ENCODE measurements around the gene ABCC5. TPM values are rescaled to one million over a fixed set of nuclear protein-coding genes. Genes with fewer than 3 reads are reported as not detected.

Gene ABCC5
- 22.3 to 30.3 TPM (median 28.7 TPM) in 3 replicates for polyA plus RNA-seq
- polyA plus RNA-seq (2011; ENCODE audit: low read depth) = 7.7 TPM
- polyA plus RNA-seq (2011; cell fraction: cytosol; rRNA removed) = 8.6 and 11.1 TPM in 2 replicates
- 118 and 132 TPM in 2 replicates for polyA plus RNA-seq (2011; cell fraction: nucleus; rRNA removed)
- 7.9 and 14.9 TPM in 2 replicates for polyA plus RNA-seq (2012; ENCODE audit: low replicate concordance)
- polyA minus RNA-seq = 16.0 to 32.3 TPM (median 22.5 TPM) in 3 replicates
- polyA minus RNA-seq (2011; cell fraction: cytosol; rRNA and poly(A)+ RNA removed) = 10.4 TPM
- 38.1 and 63.4 TPM in 2 replicates for polyA minus RNA-seq (2011; cell fraction: nucleus; rRNA and poly(A)+ RNA removed)

DNA sequence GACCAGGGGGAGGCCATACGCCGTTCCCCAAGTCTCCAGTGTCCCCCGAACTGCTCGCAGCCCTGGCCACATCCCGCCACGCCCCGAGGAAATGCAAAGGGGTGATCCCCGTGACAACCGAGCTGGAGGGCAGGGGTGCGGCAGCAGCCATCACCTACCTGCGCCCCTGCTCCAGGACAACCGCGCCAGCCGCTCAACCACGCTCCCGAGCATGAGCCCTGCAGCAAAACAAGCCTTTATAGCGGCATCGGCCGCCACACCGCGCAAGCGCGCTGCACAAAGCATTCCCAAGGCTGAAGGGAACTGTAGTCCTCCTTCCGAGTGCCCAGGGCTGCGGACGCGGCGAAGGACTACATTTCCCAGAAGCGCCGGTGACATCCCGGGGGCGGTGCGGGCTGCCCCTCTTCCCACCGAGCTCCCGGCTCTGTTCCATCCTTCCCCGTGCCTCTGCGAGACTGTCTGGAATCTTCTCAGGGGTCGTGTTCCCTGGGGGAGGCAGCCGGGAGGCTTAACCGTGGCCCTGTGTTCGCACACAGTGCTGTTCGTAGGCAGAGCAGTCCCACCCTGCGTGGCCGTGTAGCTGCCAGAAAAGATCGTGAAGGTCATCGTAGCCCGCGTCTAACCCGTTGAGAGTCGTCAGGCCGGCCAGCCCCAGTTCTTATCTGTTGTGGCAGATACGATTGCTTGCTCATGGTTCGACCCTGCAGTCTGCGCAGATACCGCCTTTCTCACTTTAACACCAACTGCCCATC lies at the start of gene ABCC5:
ABCC5 (minus strand) TSS at position 213 of the 752 bp plus-strand sequence. CDS start 3,492 bp downstream, outside the sequence.
- H3K9ac ChIP-seq (ENCODE audit: control insufficient read depth, extremely low read depth, insufficient read depth, low read length) = peak within 1 kb of the TSS; percentile 75
- FAIRE-seq = peak; percentile 48
- H3K79me2 ChIP-seq (ENCODE audit: control insufficient read depth, insufficient read depth, low read length) = peaks cover 23% of the 10 kb centered on the region
- H2AFZ ChIP-seq (ENCODE audit: control insufficient read depth, low read length) = peak within 1 kb of the TSS; percentile 100
- DNase-seq (ENCODE audit: low read depth, low spot score) = peak; percentile 57
- no peaks in the 10 kb centered on the region for H3K9me3 ChIP-seq (ENCODE audit: control insufficient read depth, low read depth, low read length)
- H3K36me3 ChIP-seq (ENCODE audit: control insufficient read depth in 2 of 2, extremely low read depth in 1 of 2, insufficient read depth in 2 of 2, low read length in 2 of 2) = peaks cover 0 to 3% of the 10 kb centered on the region in 2 experiments
- H3K4me2 ChIP-seq (ENCODE audit: control insufficient read depth, extremely low read depth, insufficient read depth, low read depth, low read length) = peak within 1 kb of the TSS; percentile 98
- H3K9me1 ChIP-seq (ENCODE audit: control insufficient read depth, extremely low read depth, insufficient read depth, low read length) = no peaks in the 10 kb centered on the region
- TF ChIP-seq, protein P1, sequence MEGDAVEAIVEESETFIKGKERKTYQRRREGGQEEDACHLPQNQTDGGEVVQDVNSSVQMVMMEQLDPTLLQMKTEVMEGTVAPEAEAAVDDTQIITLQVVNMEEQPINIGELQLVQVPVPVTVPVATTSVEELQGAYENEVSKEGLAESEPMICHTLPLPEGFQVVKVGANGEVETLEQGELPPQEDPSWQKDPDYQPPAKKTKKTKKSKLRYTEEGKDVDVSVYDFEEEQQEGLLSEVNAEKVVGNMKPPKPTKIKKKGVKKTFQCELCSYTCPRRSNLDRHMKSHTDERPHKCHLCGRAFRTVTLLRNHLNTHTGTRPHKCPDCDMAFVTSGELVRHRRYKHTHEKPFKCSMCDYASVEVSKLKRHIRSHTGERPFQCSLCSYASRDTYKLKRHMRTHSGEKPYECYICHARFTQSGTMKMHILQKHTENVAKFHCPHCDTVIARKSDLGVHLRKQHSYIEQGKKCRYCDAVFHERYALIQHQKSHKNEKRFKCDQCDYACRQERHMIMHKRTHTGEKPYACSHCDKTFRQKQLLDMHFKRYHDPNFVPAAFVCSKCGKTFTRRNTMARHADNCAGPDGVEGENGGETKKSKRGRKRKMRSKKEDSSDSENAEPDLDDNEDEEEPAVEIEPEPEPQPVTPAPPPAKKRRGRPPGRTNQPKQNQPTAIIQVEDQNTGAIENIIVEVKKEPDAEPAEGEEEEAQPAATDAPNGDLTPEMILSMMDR (optimal IDR thresholded peaks at IDR 0.05 in 1 of 3, IDR thresholded peaks at IDR 0.05 in 1 of 3, conservative IDR thresholded peaks at IDR 0.05 in 1 of 3; ENCODE audit: extremely low read depth in 1 of 3, insufficient read depth in 2 of 3, low read length in 3 of 3) = peak in 1 of 3 experiments; percentile 13
- no peak for TF ChIP-seq EZH2 (IDR thresholded peaks at IDR 0.05; ENCODE audit: low read length)
- no peaks in the 10 kb centered on the region for H4K20me1 ChIP-seq (ENCODE audit: control insufficient read depth, extremely low read depth, insufficient read depth, low read length)
- H3K27me3 ChIP-seq (ENCODE audit: control insufficient read depth, extremely low read depth, insufficient read depth, low read length) = no peaks in the 10 kb centered on the region
- H3K4me1 ChIP-seq (ENCODE audit: control insufficient read depth, extremely low read depth, insufficient read depth, low read length) = peaks cover 18% of the 10 kb centered on the region
- H3K4me3 ChIP-seq (ENCODE audit: control insufficient read depth in 2 of 3, extremely low read depth in 1 of 3, insufficient read depth in 2 of 3, low read depth in 1 of 3, low read length in 3 of 3) = peak within 1 kb of the TSS; percentile 89 to 98 (median 95)
- dilution Hi-C loops (cut with MboI; ENCODE audit: extremely low pct_ligation_motif_present, low sequenced_read_pairs) = no loop called here
- peak within 1 kb of the TSS; percentile 60 for H3K27ac ChIP-seq (ENCODE audit: control insufficient read depth, insufficient read depth, low read length)

DNA sequence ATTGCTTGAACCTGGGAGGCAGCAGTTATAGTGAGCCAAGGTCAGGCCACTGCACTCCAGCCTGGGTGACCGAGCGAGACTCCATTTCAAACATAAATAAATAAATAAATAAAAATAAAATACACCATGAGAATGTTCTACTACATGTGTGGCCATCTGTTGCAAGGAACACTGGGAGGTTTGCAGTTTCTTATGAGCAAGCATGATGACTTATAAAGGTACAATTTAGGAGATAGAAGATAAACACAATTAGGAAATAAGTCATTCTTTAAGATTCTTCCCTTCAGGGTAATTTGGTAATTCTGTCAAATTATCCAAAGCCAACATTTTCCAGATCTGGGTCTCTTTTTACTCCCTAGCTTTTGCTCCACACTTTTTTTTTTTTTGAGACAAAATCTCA lies 48.5 kb upstream of the ABCC5 start:
- H3K9me1 ChIP-seq (ENCODE audit: control insufficient read depth, extremely low read depth, insufficient read depth, low read length) = no peaks in the 10 kb centered on the region
- FAIRE-seq (no peak), DNase-seq (ENCODE audit: low read depth, low spot score) (no peak)
- H2AFZ ChIP-seq (ENCODE audit: control insufficient read depth, low read length) = no peak overlapping the region
- H3K27ac ChIP-seq (ENCODE audit: control insufficient read depth, insufficient read depth, low read length) = no peak overlapping the region
- H3K9me3 ChIP-seq (ENCODE audit: control insufficient read depth, low read depth, low read length) = no peaks in the 10 kb centered on the region
- no peaks in the 10 kb centered on the region for H3K4me1 ChIP-seq (ENCODE audit: control insufficient read depth, extremely low read depth, insufficient read depth, low read length)
- dilution Hi-C loops (cut with MboI; ENCODE audit: extremely low pct_ligation_motif_present, low sequenced_read_pairs) = no loop called here
- H3K9ac ChIP-seq (ENCODE audit: control insufficient read depth, extremely low read depth, insufficient read depth, low read length) = no peak overlapping the region
- H4K20me1 ChIP-seq (ENCODE audit: control insufficient read depth, extremely low read depth, insufficient read depth, low read length) = no peaks in the 10 kb centered on the region
- H3K36me3 ChIP-seq (ENCODE audit: control insufficient read depth in 2 of 2, extremely low read depth in 1 of 2, insufficient read depth in 2 of 2, low read length in 2 of 2) = no peaks in the 10 kb centered on the region
- H3K4me3 ChIP-seq (ENCODE audit: control insufficient read depth in 2 of 3, extremely low read depth in 1 of 3, insufficient read depth in 2 of 3, low read depth in 1 of 3, low read length in 3 of 3) = no peak overlapping the region
- no peak for TF ChIP-seq EZH2 (IDR thresholded peaks at IDR 0.05; ENCODE audit: low read length)
- TF ChIP-seq, protein P1 (optimal IDR thresholded peaks at IDR 0.05 in 1 of 3, IDR thresholded peaks at IDR 0.05 in 1 of 3, conservative IDR thresholded peaks at IDR 0.05 in 1 of 3; ENCODE audit: extremely low read depth in 1 of 3, insufficient read depth in 2 of 3, low read length in 3 of 3) = no peak
- no peaks in the 10 kb centered on the region for H3K79me2 ChIP-seq (ENCODE audit: control insufficient read depth, insufficient read depth, low read length)
- no peaks in the 10 kb centered on the region for H3K27me3 ChIP-seq (ENCODE audit: control insufficient read depth, extremely low read depth, insufficient read depth, low read length)
- H3K4me2 ChIP-seq (ENCODE audit: control insufficient read depth, extremely low read depth, insufficient read depth, low read depth, low read length) = no peak overlapping the region

All from keratinocyte (primary cell).